T-cell (primary cell): Measurements from ENCODE around the gene PTCD1. TPM values are rescaled to one million over a fixed set of nuclear protein-coding genes. Genes with fewer than 3 reads are reported as not detected.

ENCODE experiments used
- ATAC-seq, 4 experiments: fragments of 200-7000 bp in 3 of 4; fragments of 150-1000 bp in 1 of 4; cut with Tn5 transposase; replicated peaks in 1 of 4; 1 replicate in 3 of 4; 2 replicates in 1 of 4; pipeline ENCODE4 v1.10.0; 2021; ENCODE audit warnings: moderate library complexity in 3 of 4, mild to moderate bottlenecking in 2 of 4, moderate number of reproducible peaks in 1 of 4
- CTCF ChIA-PET, 2 donors: fragments of 300-600 bp; sonication (Branson Sonifier 250); formaldehyde crosslinking; loops; one replicate each; lab custom pipeline; 2022; ENCODE audit warnings: antibody characterized with exemption in 2 of 2; lab: Charles Lee
- POLR2A ChIA-PET, 2 donors: fragments of 300-600 bp; sonication (Branson Sonifier 250); formaldehyde crosslinking; loops; one replicate each; lab custom pipeline; 2022; ENCODE audit warnings: antibody characterized with exemption in 2 of 2; lab: Charles Lee
- DNase-seq, 35 experiments: peaks; one replicate each; pipeline versions ENCODE4 v3.0.0 to v3.0.0-alpha.2; 2013 to 2023
- H3K27ac ChIP-seq: one replicate; pipeline ENCODE4 v1.5.1; 2013; ENCODE audit warnings: low read length
- H3K27me3 ChIP-seq, 2 experiments: replicated peaks in 1 of 2; 1 replicate in 1 of 2; 2 replicates in 1 of 2; pipeline versions ENCODE4 v1.6.1 to v1.7.0; 2013; ENCODE audit warnings: low read length in 1 of 2, mixed read lengths in 1 of 2; ENCODE audit not compliant: control insufficient read depth in 2 of 2, insufficient read depth in 2 of 2; ENCODE audit errors: extremely low read depth in 1 of 2
- H3K36me3 ChIP-seq, 2 donors: 1 replicate in 1 of 2; 2 replicates in 1 of 2; pipeline versions ENCODE4 v1.6.1 to v1.7.0; 2013; ENCODE audit warnings: low read length in 1 of 2; ENCODE audit not compliant: control insufficient read depth in 2 of 2, insufficient read depth in 1 of 2; ENCODE audit errors: extremely low read depth in 1 of 2
- H3K4me1 ChIP-seq, 2 experiments: 1 replicate in 1 of 2; 2 replicates in 1 of 2; pipeline versions ENCODE4 v1.6.1 to v1.7.0; 2013; ENCODE audit warnings: low read length in 2 of 2, mixed read lengths in 1 of 2; ENCODE audit not compliant: insufficient read depth in 2 of 2, control insufficient read depth in 1 of 2; ENCODE audit errors: extremely low read depth in 1 of 2
- H3K4me3 ChIP-seq, 2 donors: 1 replicate in 1 of 2; 2 replicates in 1 of 2; pipeline versions ENCODE4 v1.5.1 to v1.7.0; 2013; ENCODE audit warnings: mild to moderate bottlenecking in 2 of 2, low read length in 1 of 2, moderate library complexity in 1 of 2; ENCODE audit not compliant: control insufficient read depth in 1 of 2; ENCODE audit errors: extremely low read depth in 1 of 2
- H3K9me3 ChIP-seq: 2 replicates; pipeline ENCODE4 v1.7.0; 2013
- H3K27ac Mint-ChIP-seq, 2 donors: one replicate each; pipeline ENCODE4 v1.8.0; 2020 to 2021; ENCODE audit warnings: mild to moderate bottlenecking in 2 of 2, mixed read lengths in 2 of 2
- H3K27me3 Mint-ChIP-seq, 2 donors: one replicate each; pipeline ENCODE4 v1.8.0; 2021 to 2022; ENCODE audit warnings: mixed read lengths in 2 of 2
- H3K36me3 Mint-ChIP-seq: one replicate; pipeline ENCODE4 v1.8.0; 2021; ENCODE audit warnings: mixed read lengths
- H3K4me1 Mint-ChIP-seq, 3 donors: one replicate each; pipeline ENCODE4 v1.8.0; 2020 to 2022; ENCODE audit warnings: mixed read lengths in 3 of 3, mild to moderate bottlenecking in 1 of 3
- H3K4me3 Mint-ChIP-seq, 3 donors: one replicate each; pipeline ENCODE4 v1.8.0; 2020 to 2022; ENCODE audit warnings: mild to moderate bottlenecking in 3 of 3, mixed read lengths in 3 of 3, moderate library complexity in 3 of 3
- H3K9me3 Mint-ChIP-seq, 3 donors: one replicate each; pipeline ENCODE4 v1.8.0; 2020 to 2022; ENCODE audit warnings: mixed read lengths in 3 of 3
- WGBS: methylation state at CpG from one replicate; pipeline ENCODE4 v1.1.5; 2013; ENCODE audit warnings: missing lambda C conversion rate; ENCODE audit not compliant: insufficient coverage; 5-methylcytosine and 5-hydroxymethylcytosine counted together
- total RNA-seq, 35 experiments: library from RNA in 6 of 35; stranded (reverse) in 6 of 35; fragments of 120-200 nt in 1 of 35; gene quantifications; one replicate each; pipeline versions ENCODE4 v1.2.1 to v1.2.4 and lab custom pipeline; 2013 to 2026

PTCD1 gene
- total RNA-seq, 5 donors from 2014 or later (not counting 1 experiment from before 2014, with no cell fraction given): 5.4 to 11.6 (median 10.5) TPM

DNA sequence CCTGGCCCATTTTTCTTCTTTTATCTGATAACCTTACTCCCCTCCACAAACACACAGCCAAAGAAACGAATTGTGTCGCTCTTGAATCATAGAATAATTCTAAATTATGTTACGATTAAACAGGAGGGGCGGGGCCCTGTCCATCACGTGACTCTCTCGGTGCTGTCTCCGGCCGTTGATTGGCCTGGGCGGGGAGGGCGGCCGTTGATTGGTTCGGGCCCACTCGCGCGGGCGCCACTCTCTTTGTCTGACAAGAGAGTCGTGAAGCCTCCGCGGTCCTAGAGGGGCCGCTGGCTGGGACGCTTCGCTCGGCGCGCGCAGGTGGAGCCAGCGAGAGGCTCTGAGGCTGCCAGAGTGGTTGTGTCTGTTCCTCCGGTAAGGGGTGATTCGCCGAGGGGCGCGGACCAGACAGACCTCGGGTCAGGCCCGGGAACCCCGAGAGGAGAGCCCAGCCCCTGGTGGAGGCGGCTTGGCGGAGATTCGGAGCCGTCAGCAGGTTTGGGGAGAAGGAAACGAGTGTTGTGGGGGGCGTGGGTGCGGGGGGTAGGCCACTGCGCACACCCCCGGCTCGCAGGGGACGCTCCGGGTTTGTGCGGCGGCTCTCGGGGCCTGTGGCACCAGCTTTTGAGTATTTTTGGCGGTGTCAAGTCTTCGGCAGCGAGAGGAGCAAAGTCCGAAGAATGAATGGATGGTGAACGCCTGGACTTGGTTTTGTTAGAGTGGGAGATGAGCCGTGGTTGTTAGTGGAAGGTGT, 34.1 kb upstream of the PTCD1 start, which contains the start of gene ZNF789:
TSS of gene ZNF789 (plus strand) at position 330 of the 754 bp plus-strand sequence. CDS start 3,567 bp downstream, outside the sequence.
- Histone ChIP-seq H3K36me3 (peaks cover 0 to 7% of the 10 kb centered on the region in 2 donors), H3K27me3 (no peaks in the 10 kb centered on the region), H3K4me3 (peak within 1 kb of the TSS; percentile 63 to 88), H3K27ac (peak within 1 kb of the TSS; percentile 70), H3K4me1 (peaks cover 6 to 25% of the 10 kb centered on the region in 2 experiments), H3K9me3 (no peaks in the 10 kb centered on the region)
- peaks cover 0 to 4% of the 10 kb centered on the region in 2 donors for H3K27me3 Mint-ChIP-seq
- CTCF ChIA-PET: interaction anchor here in 1 of 2 donors (0.6 kb wide), 2 partner anchors 530 to 582 kb away, joined by 4 to 6 read pairs; no protein-coding TSS in a partner anchor
- H3K4me1 Mint-ChIP-seq: peaks cover 34 to 39% (median 34%) of the 10 kb centered on the region in 3 donors
- WGBS: under 1% methylated on average over 53 of the region's 56 CpGs
- H3K9me3 Mint-ChIP-seq: no peaks in the 10 kb centered on the region
- DNase-seq (peak; percentile 92 to 100 (median 98)), ATAC-seq (peak; percentile 95 to 99 (median 99))
- POLR2A ChIA-PET: interaction anchor here in 1 of 2 donors (0.7 kb wide), 1 partner anchor 32 kb away, joined by 3 read pairs; the partner anchor contains the start of gene ZKSCAN5
- peak within 1 kb of the TSS; percentile 88 to 94 for H3K27ac Mint-ChIP-seq
- peaks cover 3% of the 10 kb centered on the region for H3K36me3 Mint-ChIP-seq
- peak within 1 kb of the TSS; percentile 90 to 99 (median 96) for H3K4me3 Mint-ChIP-seq

DNA sequence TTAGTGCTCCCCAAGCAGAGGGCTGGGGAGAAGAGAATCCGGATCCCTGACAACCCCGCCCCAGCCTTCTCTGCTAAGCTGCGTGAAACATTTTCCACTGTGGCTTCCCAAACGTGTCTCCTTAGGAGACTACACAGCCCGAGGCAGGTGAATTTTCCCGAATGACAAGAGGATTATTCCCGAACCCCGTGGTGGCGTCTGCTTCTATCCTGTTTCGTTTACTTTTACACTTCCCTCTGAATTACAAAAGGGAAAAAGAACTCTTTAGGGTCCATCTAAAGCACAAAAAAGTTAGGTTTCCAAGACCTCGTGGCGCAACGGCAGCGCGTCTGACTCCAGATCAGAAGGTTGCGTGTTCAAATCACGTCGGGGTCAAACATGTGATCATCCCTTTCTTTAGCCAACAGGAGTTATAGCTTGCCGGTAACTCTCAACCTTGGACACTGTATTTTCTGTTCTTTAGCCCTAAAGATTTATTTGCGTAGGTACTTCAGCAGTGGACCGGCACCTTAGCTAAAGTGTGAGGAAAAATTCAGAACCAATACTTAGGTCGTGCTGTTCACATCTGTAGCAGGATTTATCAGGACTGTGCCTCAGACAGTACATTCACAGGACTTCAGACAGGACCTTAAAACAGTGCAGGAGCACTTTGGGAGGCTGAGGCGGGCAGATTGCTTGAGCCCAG, 30.9 kb upstream of the PTCD1 start:
- Histone ChIP-seq H3K4me1 (peaks cover 16 to 36% of the 10 kb centered on the region in 2 experiments), H3K36me3 (no peaks in the 10 kb centered on the region), H3K27me3 (no peaks in the 10 kb centered on the region), H3K9me3 (no peaks in the 10 kb centered on the region), H3K4me3 (no peak overlapping the region), H3K27ac (no peak overlapping the region)
- Mint-ChIP-seq H3K36me3 (no peaks in the 10 kb centered on the region), H3K27ac (no peak overlapping the region), H3K9me3 (no peaks in the 10 kb centered on the region), H3K4me3 (peak overlapping the region in 1 of 3 donors; percentile 13), H3K27me3 (peaks cover 0 to 4% of the 10 kb centered on the region in 2 donors), H3K4me1 (peaks cover 34 to 42% (median 39%) of the 10 kb centered on the region in 3 donors)
- ChIA-PET CTCF (interaction anchor here in 1 of 2 donors (0.6 kb wide), 1 partner anchor 692 kb away, joined by 3 read pairs; no protein-coding TSS in a partner anchor), POLR2A (no interaction called here)
- 70% methylated on average over 19 of the region's 23 CpGs for WGBS
- ATAC-seq (no peak), DNase-seq (no peak)

DNA sequence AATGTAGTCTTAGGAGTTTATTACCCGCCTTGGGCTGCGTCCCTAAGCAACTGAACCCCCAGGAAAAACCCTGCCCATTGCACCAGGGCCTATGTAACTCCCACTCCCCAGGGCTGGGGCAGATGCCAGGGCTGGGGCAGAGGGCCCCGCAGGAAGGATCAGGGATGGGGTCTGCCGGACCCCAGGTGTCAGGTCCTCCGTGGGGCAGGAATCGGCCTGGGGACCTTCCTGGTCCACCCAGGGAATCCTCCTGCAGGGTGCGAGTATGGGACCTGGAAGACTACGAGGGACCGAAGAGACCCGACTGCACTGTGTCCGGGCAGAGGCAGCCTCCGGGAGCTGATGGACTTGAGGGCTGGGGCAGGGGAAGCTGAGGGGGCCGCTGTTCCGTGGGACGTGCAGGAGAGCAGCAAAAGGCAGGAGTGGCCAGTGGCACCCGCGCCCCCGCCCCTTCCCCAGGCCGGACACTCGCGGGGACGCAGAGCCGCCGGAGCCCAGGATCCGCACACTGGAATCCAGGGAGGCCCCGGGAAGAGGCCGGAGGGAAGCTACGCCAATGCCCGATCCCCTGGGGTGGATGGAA, 29.8 kb upstream of the PTCD1 start:
- 93% methylated on average over 18 of the region's 29 CpGs for WGBS
- peaks cover 13 to 39% of the 10 kb centered on the region in 2 experiments for H3K4me1 ChIP-seq
- H3K9me3 Mint-ChIP-seq: no peaks in the 10 kb centered on the region
- no peaks in the 10 kb centered on the region for H3K9me3 ChIP-seq
- no peak overlapping the region for H3K4me3 Mint-ChIP-seq
- DNase-seq: no peak
- H3K36me3 Mint-ChIP-seq: peaks cover 5% of the 10 kb centered on the region
- H3K4me3 ChIP-seq: no peak overlapping the region
- H3K27me3 ChIP-seq: no peaks in the 10 kb centered on the region
- H3K27me3 Mint-ChIP-seq: peaks cover 0 to 4% of the 10 kb centered on the region in 2 donors
- peaks cover 33 to 46% (median 41%) of the 10 kb centered on the region in 3 donors for H3K4me1 Mint-ChIP-seq
- POLR2A ChIA-PET: interaction anchor here in 1 of 2 donors (0.6 kb wide), 1 partner anchor 66 kb away, joined by 3 read pairs; no protein-coding TSS in a partner anchor
- peaks cover 0 to 5% of the 10 kb centered on the region in 2 donors for H3K36me3 ChIP-seq
- H3K27ac ChIP-seq: no peak overlapping the region
- CTCF ChIA-PET: no interaction called here
- no peak for ATAC-seq
- H3K27ac Mint-ChIP-seq: no peak overlapping the region

DNA sequence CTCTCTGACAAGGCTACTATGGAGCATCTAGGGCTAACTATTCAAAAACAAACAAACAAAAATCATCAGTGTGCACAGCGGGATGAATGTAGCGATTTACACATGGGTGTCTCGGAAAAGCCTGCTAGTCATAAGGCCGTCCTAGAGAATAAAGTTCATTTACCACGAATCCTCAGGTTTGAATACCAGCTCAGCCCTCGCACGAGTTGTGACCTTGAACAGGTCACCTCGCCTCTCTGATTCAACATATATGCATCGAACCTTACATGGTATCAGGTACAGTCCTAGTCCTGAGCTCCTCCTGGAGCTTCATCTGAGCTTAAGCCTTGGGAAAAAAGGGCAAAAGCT, 26.8 kb upstream of the PTCD1 start:
- H3K4me1 Mint-ChIP-seq: peaks cover 36 to 44% (median 39%) of the 10 kb centered on the region in 3 donors
- peak overlapping the region; percentile 66 for H3K27ac ChIP-seq
- CTCF ChIA-PET: interaction anchor here in 1 of 2 donors (1.5 kb wide), 1 partner anchor 39 kb away, joined by 5 read pairs; the partner anchor contains the start of gene ZKSCAN5
- ATAC-seq (peak in 2 of 4 experiments; percentile 2 to 3), DNase-seq (no peak)
- no peaks in the 10 kb centered on the region for H3K27me3 ChIP-seq
- H3K36me3 ChIP-seq: peaks cover 6 to 10% of the 10 kb centered on the region in 2 donors
- H3K4me3 ChIP-seq: peak overlapping the region; percentile 77 to 95
- H3K27me3 Mint-ChIP-seq: peaks cover 0 to 4% of the 10 kb centered on the region in 2 donors
- POLR2A ChIA-PET: interaction anchor here in 1 of 2 donors (0.8 kb wide), 1 partner anchor 59 kb away, joined by 3 read pairs; no protein-coding TSS in a partner anchor
- H3K4me1 ChIP-seq: peaks cover 10 to 50% of the 10 kb centered on the region in 2 experiments
- WGBS: 8% methylated on average over 8 of the region's 9 CpGs
- H3K9me3 Mint-ChIP-seq: no peaks in the 10 kb centered on the region
- H3K36me3 Mint-ChIP-seq: peaks cover 14% of the 10 kb centered on the region
- peak overlapping the region; percentile 90 to 95 for H3K27ac Mint-ChIP-seq
- H3K4me3 Mint-ChIP-seq: peak overlapping the region; percentile 88 to 95 (median 94)
- no peaks in the 10 kb centered on the region for H3K9me3 ChIP-seq

DNA sequence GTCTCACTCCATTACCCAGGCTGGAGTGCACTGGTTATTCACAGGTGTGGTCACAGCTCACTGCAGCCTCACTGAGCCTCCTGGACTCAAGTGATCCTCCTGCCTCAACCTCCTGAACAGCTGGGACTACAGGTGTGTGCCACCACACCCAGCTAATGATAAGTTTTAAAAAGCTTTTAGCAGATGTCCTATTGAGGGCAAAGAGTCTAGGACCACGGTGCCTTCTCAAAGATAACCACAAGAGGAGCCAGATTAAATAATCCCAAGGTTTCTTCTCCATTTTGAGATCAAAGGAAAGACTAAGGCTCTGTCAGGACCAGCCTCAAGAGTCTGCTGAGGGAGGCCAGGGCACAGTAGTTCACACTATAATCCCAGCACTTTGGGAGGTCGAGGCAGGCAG, 22.6 kb upstream of the PTCD1 start:
- Histone ChIP-seq H3K4me1 (peaks cover 10 to 46% of the 10 kb centered on the region in 2 experiments), H3K9me3 (no peaks in the 10 kb centered on the region), H3K27me3 (no peaks in the 10 kb centered on the region), H3K36me3 (peaks cover 11 to 44% of the 10 kb centered on the region in 2 donors), H3K4me3 (no peak overlapping the region), H3K27ac (no peak overlapping the region)
- peaks cover 42 to 52% (median 51%) of the 10 kb centered on the region in 3 donors for H3K4me1 Mint-ChIP-seq
- H3K27me3 Mint-ChIP-seq: no peaks in the 10 kb centered on the region
- no peaks in the 10 kb centered on the region for H3K9me3 Mint-ChIP-seq
- no peak overlapping the region for H3K4me3 Mint-ChIP-seq
- WGBS: 95% methylated on average over 2 of the region's 2 CpGs
- POLR2A ChIA-PET: no interaction called here
- no peak overlapping the region for H3K27ac Mint-ChIP-seq
- peaks cover 28% of the 10 kb centered on the region for H3K36me3 Mint-ChIP-seq
- DNase-seq: no peak
- ATAC-seq: no peak
- CTCF ChIA-PET: interaction anchor here in 1 of 2 donors (0.6 to 1.0 kb wide), 3 partner anchors 11 to 134 kb away, joined by 3 read pairs; no protein-coding TSS in a partner anchor
